Adrenal gland (tissue), 5 donors: ENCODE results near the gene DHRS4.

Experiments
- CTCF ChIP-seq, 6 experiments: fragments of 450-650 bp in 4 of 6; fragments of 200-600 bp in 2 of 6; sonication (generic) in 1 of 6; IDR thresholded peaks; 1 replicate in 5 of 6; 2 replicates in 1 of 6; pipeline versions ENCODE4 v1.5.1 to v1.8.0; 2016 to 2021; ENCODE audit warnings: antibody characterized with exemption in 6 of 6, mild to moderate bottlenecking in 2 of 6, moderate library complexity in 1 of 6
- POLR2A ChIP-seq, 2 donors: fragments of 450-650 bp; IDR thresholded peaks; one replicate each; pipeline ENCODE4 v1.6.1; 2017; ENCODE audit warnings: antibody characterized with exemption in 2 of 2, mild to moderate bottlenecking in 2 of 2, moderate library complexity in 1 of 2
- donor health status: DM: no; HTN: no; CAD: no.

DNA sequence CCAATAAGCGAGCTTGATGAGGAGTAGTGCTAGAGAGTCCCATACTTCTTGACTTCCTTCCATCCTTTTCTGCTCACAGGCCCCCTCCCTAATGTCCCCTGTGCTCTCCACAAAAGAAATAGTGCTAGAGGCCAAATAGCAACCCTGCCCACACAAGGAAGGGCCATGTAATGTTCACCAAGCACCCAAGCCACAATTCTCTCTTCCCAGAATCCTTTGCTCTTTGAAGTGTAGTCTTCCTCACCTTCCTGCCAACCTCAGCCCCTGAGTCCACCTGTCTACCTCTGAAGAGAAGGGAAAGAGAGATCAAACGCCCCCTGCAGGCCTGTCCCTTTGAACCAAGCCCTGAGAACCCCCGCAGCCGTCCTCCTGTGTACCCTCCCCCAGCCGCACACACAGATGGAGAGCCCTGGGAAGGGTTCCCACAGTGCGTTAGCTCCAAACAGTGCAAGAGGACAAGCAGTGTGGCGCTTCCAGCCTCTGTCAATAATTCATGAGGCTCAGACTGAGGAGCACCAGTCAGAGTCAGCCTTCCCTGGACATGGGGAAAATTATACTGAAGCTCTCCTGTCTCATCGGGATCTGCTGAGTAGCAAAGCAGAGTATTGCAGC, 1.9 kb upstream of the DHRS4 start:
- TF ChIP-seq CTCF (IDR thresholded peaks at IDR 0.05) = no peak
- TF ChIP-seq POLR2A (IDR thresholded peaks at IDR 0.05) = no peak
